HG03064 (cell line): ENCODE results near the gene SUSD3.
"Not testable (repeated sequence)": the region's sequence is repeated elsewhere in the genome, so short reads cannot be mapped to it uniquely, and the experiment has no call there.

Experiments
- ATAC-seq: cut with Tn5 transposase; IDR thresholded peaks from one replicate; pipeline ENCODE4 v1.9.1; 2021; ENCODE audit warnings: low read depth; ENCODE audit not compliant: unreplicated experiment

The SUSD3 gene

DNA sequence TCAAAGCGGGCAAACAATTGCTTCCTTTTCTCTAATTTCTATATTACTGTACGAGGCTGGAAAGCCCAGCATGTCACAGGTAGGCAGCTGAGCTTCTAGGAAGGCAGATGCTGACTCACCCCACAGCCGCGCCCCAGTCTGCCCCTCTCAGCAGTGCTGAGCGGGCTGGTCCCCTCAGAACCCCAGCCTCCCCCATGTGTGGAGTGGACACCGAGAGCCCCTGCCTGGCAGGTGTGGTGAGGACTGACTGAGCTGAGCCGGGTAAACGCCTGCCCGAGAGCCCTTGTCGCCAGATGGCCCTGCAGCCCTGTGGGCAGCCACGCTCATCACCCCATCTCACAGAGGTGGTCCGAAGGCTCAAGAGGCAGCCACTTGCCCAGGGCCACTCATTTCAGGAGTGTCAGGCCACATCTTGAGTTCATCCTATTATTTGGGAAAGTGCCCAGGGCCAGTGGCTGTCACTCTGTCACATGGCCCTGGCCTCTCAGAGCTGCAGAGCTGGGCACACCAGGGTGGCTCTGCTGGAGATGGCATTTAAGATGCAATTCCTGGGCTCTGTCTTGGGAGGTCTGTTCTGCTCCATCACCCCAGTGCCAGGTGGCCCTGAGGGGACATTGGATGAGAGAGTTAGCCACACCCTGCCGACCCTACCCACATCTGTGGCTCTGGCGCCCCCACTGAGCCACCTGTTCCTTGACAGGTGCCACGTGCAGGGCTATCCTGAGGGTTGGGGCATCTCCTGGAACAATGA is 50.0 kb downstream of the SUSD3 start:
- no peak for ATAC-seq

DNA sequence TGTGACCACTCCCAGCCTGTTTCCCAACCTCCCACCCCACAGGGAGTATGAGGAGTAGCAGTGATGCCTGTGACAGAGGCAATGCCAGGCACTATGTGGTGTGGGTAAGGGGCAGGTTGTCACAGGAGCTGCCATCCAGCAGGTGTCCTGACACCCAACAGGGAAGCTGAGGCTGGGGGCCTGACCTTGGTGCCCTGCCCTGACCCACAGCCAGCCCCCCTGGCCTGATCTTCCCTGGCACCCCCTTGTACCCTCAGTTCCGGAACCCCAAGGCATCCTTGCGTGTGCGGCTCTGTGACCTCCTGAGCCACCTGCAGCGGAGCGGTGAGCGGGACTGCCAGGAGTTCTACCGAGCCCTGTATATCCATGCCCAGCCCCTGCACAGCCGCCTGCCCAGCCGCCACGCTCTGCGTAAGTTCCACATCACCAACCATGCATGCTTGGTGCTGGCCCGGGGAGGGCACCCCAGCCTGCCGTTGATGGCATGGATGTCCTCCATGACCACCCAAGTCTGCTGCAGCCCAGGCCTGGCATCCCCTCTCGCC is 51.9 kb downstream of the SUSD3 start:
- no peak for ATAC-seq

DNA sequence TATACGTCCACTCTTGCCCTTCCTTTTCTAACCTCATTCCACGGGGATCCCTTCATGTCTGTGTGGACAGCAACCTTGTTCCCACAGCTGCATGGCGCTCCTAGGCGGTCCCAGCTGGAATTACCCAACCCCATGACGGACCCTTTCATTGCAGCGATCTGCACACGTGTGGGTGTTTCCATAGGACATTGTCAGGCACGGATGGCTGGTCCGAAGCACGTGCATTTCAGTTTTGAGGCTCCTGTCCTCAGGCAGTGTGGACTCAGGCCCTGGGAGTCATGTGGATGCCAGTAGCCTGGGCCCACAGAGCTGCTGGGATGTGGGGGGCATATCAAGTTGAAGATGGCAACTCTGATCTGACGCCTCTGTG is 52.5 kb downstream of the SUSD3 start:
- ATAC-seq, result no peak

GRCh38 chr9:93111371-93112115 is 53.0 kb downstream of the SUSD3 start:
- ATAC-seq, result no peak

GRCh38 chr9:93112116-93112863 is 53.8 kb downstream of the SUSD3 start:
- no peak for ATAC-seq

DNA sequence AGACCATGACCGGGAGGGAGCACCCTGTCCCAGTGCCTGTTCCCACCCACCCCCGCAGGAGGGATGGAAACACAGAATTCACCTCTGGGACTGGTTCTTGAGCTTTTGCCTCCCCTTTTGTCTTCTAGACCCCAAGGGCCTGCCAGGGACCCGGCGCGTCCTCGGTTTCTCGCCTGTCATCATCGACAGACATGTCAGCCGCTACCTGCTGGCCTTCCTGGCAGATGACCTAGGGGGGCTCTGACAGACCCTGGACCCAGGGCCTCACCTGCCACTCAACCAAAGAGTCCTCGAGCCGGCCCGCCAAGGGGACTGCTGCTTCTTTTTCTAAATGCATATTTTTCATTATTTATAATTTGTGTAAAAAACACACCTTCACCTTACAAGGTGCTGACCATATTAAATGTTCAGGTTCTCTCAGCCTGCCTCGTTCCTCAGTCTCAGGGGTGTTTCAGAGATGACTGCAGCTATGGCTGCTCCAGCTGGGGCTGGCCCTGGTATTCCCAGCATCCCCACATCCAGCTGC is 54.4 kb downstream of the SUSD3 start:
- ATAC-seq, result no peak

DNA sequence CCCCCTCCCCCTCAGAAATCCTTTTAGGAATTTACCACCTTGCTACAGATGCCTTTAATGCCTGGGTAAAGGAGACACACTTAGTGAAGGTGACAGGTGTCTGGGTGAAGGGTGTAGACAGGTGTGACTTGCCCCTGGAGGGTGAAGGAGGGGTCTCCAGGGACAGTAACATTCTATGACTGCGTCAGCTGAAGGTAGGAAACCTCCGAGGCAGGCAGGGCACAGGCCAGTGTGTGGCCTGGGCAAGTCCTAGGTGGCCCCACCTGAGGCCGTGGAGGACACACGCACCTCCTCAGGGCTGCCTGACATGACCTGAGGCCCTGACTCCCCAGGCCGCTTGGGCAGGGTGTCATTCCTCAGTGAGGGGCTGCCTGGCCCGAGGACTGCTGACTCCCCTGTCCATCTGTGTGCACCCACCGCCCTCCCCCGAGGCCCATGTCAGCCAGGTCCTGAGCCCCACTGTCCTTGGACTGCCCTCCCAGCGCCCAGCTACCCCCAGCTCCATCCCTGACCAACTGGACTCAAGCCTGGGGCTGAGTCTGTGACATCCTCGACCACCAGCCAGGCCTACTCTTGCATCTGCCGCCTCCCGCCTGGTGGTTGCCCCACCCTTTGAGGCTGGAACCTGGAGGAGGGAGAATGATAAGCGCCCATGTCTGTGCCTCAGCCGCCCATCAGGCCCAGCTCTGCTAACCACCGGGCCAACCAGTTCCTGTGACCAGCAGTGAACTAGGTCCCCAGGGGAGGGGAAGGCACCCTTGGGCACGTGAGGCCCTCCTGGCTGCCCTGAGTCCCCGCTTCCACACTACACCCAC is 55.9 kb downstream of the SUSD3 start:
- no peak for ATAC-seq

DNA sequence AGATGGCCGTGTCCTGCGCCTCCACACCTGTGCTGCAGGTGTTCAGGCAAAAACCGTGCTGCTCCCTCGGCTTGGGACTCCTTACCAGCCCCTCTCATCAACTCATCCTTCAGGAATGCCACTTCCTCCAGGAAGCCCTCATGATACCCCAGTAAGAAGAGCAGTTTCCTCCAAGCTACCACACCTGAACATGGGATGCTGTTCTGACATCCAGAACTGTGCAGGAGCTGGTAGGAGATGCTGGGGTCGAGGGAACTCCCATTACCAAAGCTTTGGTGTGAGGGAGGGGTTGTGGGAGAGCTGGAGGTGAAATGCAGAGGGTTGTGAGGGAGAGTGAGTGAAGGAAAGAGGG is 56.5 kb downstream of the SUSD3 start:
- ATAC-seq, result no peak

DNA sequence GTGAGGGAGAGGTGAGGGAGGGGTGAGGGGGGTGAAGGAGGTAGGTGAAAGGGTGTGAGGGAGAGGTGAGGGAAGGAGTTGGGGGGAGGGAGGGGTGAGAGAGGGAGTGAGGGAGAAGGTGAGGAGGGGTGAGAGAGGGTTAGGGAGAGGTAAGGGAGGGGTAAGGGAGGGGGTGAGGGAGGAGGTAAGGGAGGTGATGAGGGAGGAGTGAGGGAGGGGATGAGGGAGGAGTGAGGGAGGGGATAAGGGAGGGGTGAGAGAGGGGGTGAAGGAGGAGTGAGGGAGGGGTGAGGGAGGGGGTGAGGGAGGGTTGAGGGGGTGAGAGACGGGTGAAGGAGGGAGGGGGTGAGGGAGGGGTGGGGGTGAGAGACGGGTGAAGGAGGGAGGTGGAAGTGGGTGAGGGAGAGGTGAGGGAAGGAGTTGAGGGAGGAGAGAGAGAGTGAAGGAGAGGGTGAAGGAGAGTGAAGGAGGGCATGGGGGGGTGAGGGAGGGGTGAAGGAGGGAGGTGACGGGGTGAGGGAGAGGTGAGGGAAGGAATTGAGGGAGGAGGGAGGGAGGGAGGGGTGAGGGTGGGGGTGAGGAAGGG is 57.1 kb downstream of the SUSD3 start:
- no peak for ATAC-seq

DNA sequence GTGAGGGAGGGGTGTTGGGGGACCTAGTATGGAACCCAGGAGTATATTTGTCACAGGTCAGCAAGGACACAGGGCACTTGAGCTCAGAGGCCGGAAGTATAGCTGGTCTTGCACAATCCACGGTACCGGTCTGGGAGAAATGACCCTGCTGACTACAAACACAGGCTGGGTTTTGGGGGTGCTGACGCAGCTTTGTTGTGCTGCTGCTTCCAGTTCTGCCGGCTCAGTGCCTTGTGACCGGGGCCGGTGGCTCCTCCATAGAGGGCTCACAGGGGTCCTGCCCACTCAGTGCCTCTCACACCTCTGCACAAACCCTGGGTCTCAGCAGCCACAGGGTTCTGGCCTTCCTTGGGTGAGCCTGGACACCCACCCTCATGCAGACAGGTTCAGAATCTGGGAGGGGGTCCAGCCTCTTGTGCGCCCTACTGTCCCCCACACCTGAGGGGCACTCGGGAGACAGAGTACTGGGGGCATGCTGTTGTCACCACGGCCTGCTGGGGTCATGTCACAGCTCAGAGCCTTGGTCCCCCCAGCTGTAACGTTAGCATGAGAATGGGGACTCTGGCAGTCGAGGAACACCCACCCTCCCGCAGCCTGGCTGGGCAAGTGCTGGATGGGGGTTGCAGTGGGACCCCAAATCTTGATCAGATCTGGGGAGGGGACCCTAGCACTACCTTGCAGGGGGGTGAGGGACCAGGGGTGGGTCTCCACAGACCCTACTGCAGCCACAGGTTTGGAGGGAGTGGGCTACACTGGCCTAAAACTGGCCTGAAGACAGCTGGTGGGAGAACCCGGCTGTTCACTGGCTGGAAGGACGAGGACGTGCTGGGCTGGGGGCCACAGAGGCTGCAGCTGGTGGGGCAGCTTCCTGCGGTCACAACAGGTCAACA is 57.8 kb downstream of the SUSD3 start:
- no peak for ATAC-seq

GRCh38 chr9:93117521-93117920 is 59.0 kb downstream of the SUSD3 start:
- ATAC-seq, result not testable (repeated sequence)

DNA sequence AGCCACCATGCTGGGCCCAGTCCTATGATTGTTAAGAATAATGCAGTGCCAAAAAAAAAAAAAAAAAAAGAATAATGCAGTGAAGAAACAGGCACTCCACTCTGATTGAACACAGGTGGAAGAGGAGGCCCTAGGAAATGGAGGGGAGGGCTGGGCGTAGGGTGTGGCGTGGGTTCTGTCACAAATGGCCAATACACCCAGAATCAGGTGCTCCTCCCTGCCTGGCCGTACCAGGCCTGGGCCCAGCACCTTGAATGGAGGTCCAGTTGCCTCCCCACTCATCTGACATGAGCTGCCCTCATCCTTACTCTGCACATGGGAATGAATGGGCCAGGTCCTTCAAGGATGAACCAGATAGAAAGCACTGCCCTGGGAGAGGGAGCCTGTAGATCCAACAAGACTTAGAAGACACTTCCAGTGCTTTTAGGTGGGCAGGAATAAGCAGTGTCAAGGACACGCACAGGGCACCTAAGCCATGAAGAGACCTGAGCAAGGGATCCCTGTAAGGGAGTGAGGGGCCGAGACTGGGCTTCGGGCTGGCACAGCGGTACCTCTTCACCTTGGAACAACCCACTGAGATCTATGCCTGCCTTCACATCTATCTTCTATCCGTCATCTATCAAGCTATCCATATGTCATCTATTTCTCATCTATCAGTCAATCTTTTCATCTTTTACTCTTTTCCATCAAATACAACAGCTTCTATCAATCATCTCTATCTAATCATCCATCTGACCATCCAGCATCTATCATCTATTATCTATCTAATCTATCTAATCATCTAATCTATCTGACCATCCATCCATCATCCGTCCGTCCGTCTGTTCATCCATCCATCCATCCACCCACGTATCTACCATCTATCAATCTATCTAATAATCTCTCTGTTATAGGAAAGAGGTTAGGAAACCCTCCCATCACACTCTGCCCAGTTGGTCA is 59.7 kb downstream of the SUSD3 start:
- ATAC-seq, result no peak

DNA sequence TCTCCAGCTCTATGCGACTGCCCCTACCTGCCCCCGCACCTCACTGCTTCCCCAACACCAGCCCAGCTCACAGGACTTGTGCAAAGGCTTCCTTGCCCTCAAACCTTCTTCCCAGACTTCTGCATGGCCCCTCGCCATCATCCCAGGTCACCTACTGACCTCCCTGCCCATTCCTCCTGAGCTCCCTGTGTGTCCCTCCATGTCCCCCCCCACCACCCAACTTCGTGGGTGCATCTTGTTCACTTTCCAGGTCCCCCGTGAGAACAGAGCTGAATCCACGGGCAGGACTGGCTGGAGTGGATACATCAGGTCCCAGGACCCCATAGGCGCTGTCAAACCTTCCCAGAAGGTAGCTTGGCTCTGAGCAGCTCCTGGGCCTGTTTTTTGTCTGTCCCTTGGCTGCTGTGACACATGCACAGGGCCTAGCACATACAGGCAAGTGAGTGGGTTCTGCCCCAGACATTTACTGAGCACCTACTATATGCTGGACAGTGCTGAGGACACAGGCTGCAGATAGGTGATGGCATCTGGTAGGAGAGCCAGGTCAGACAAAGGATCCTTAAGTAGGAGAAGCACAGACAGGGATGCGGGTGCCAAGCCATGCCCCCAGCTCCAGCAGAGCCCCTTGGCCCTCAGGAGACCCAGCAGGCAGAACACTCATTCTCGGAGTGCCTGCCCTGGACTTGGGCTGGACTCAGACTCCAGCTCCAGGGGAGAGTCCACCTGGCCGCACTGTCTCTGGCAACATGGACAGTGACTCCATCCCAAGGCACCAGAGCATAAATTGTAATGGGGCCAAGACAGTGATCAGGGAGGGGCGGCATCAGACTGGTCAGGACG is 60.6 kb downstream of the SUSD3 start:
- ATAC-seq, result no peak

DNA sequence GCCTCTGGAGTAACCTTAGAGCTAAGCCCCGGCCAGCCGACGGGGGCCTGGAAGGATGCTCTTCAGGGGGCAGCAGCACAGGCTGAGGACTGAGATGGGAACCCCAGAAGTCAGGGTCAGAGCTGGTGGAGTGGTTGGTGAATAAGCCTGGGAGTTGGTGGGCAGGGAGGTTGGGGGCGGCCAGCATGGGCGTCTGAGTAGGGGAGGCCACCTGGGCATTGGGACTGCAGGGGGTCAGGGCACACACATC is 61.1 kb downstream of the SUSD3 start:
- ATAC-seq, result no peak

- ATAC-seq, result peak; percentile 91
These were observed 61.7 kb downstream of the SUSD3 start for GRCh38 chr9:93119953-93120845.

GRCh38 chr9:93120846-93121315 is 62.4 kb downstream of the SUSD3 start:
- ATAC-seq, result no peak
